ENCODE data around the gene ACR. TPM values are rescaled to one million over a fixed set of nuclear protein-coding genes. Genes with fewer than 3 reads are reported as not detected.

The ACR gene
- total and polyA plus RNA-seq, 2 of the 13 experiments (the other 11 are each of a cell fraction or from before 2014, with no cell fraction given): 0.15 TPM; not detected in 1

DNA sequence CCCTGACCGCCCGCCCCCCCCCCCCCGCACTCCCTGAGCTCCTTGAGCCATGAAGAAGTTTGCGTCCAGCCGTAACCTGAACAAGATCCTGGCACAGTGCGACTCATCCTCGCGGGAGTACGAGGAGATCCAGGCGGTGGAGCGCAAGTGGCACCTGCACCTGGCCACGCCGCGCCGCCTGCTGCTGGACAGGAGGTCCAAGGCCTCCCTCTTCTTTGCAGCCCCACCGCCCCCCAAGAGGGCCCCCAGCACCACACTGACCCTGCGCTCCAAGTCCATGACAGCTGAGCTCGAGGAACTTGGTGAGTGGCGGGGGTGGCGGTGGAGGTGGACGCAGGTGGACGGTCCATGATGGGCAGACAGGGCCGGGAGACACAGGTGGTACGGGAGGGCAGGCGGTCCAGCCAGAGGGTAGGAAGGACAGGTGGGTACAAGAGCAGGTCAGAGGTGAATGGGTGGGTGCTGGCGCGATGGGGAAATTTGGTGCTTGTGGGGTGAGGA is 32.1 kb upstream of the ACR start:
- Histone ChIP-seq H3K4me2 (ENCODE audit: low read depth, low read length) (no peak overlapping the region), H3K4me3 (replicated peaks in 1 of 3; ENCODE audit: insufficient read depth in 1 of 3, low read depth in 2 of 3, low read length in 3 of 3) (no peak overlapping the region), H3K27ac (ENCODE audit: extremely low read length, insufficient read depth, low read length) (no peak overlapping the region), H3K79me2 (ENCODE audit: insufficient read depth, low read length) (peaks cover 19% of the 10 kb centered on the region), H3K36me3 (replicated peaks in 1 of 2; ENCODE audit: control insufficient read depth in 1 of 2, insufficient read depth in 2 of 2, low read length in 2 of 2) (peaks cover 13 to 39% of the 10 kb centered on the region in 2 experiments), H2AFZ (ENCODE audit: low read length) (no peak overlapping the region), H3K9ac (ENCODE audit: insufficient read depth, low read depth, low read length) (no peak overlapping the region), H4K20me1 (ENCODE audit: insufficient read depth, low read length) (no peaks in the 10 kb centered on the region), H3K9me3 (ENCODE audit: low read length) (no peaks in the 10 kb centered on the region), H3K27me3 (ENCODE audit: control insufficient read depth in 1 of 2, insufficient read depth in 2 of 2, low read length in 2 of 2) (no peaks in the 10 kb centered on the region), H3K4me1 (ENCODE audit: insufficient read depth, low read length) (peaks cover 28% of the 10 kb centered on the region)
- POLR2A ChIA-PET: no interaction called here
- DNase-seq (ENCODE audit: low spot score) (no peak), ATAC-seq (no peak), FAIRE-seq (no peak)
- CTCF ChIA-PET (ENCODE audit: low intra/inter-chr PET ratio, low total read pairs): no interaction called here
- in situ Hi-C loops (cut with HindIII; ENCODE audit: extremely low pct_ligation_motif_present, low pct_unique_long_range_greater_than_20kb) (no loop called here), intact Hi-C loops (cut with micrococcal nuclease; ENCODE audit: unreplicated experiment) (no loop called here)
- WGBS (ENCODE audit: low lambda C conversion rate): 99% methylated on average over 18 of the region's 27 CpGs
- BruUV-seq (replicated peaks): no TSS peak
- TF ChIP-seq, protein P1, sequence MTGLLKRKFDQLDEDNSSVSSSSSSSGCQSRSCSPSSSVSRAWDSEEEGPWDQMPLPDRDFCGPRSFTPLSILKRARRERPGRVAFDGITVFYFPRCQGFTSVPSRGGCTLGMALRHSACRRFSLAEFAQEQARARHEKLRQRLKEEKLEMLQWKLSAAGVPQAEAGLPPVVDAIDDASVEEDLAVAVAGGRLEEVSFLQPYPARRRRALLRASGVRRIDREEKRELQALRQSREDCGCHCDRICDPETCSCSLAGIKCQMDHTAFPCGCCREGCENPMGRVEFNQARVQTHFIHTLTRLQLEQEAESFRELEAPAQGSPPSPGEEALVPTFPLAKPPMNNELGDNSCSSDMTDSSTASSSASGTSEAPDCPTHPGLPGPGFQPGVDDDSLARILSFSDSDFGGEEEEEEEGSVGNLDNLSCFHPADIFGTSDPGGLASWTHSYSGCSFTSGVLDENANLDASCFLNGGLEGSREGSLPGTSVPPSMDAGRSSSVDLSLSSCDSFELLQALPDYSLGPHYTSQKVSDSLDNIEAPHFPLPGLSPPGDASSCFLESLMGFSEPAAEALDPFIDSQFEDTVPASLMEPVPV (CRISPR knock-in tag; IDR thresholded peaks at IDR 0.05): no peak
- TF ChIP-seq, protein P2, sequence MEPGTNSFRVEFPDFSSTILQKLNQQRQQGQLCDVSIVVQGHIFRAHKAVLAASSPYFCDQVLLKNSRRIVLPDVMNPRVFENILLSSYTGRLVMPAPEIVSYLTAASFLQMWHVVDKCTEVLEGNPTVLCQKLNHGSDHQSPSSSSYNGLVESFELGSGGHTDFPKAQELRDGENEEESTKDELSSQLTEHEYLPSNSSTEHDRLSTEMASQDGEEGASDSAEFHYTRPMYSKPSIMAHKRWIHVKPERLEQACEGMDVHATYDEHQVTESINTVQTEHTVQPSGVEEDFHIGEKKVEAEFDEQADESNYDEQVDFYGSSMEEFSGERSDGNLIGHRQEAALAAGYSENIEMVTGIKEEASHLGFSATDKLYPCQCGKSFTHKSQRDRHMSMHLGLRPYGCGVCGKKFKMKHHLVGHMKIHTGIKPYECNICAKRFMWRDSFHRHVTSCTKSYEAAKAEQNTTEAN (CRISPR knock-in tag; conservative IDR thresholded peaks at IDR 0.05): no peak
- TF ChIP-seq, protein P3, sequence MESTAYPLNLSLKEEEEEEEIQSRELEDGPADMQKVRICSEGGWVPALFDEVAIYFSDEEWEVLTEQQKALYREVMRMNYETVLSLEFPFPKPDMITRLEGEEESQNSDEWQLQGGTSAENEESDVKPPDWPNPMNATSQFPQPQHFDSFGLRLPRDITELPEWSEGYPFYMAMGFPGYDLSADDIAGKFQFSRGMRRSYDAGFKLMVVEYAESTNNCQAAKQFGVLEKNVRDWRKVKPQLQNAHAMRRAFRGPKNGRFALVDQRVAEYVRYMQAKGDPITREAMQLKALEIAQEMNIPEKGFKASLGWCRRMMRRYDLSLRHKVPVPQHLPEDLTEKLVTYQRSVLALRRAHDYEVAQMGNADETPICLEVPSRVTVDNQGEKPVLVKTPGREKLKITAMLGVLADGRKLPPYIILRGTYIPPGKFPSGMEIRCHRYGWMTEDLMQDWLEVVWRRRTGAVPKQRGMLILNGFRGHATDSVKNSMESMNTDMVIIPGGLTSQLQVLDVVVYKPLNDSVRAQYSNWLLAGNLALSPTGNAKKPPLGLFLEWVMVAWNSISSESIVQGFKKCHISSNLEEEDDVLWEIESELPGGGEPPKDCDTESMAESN (CRISPR knock-in tag; conservative IDR thresholded peaks at IDR 0.05): no peak
- no peak for TF ChIP-seq SKI (IDR thresholded peaks at IDR 0.05; ENCODE audit: partially characterized antibody)
- TF ChIP-seq, protein P4, sequence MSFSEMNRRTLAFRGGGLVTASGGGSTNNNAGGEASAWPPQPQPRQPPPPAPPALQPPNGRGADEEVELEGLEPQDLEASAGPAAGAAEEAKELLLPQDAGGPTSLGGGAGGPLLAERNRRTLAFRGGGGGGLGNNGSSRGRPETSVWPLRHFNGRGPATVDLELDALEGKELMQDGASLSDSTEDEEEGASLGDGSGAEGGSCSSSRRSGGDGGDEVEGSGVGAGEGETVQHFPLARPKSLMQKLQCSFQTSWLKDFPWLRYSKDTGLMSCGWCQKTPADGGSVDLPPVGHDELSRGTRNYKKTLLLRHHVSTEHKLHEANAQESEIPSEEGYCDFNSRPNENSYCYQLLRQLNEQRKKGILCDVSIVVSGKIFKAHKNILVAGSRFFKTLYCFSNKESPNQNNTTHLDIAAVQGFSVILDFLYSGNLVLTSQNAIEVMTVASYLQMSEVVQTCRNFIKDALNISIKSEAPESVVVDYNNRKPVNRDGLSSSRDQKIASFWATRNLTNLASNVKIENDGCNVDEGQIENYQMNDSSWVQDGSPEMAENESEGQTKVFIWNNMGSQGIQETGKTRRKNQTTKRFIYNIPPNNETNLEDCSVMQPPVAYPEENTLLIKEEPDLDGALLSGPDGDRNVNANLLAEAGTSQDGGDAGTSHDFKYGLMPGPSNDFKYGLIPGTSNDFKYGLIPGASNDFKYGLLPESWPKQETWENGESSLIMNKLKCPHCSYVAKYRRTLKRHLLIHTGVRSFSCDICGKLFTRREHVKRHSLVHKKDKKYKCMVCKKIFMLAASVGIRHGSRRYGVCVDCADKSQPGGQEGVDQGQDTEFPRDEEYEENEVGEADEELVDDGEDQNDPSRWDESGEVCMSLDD (CRISPR knock-in tag; IDR thresholded peaks at IDR 0.05; ENCODE audit: borderline replicate concordance): no peak
- no peak for TF ChIP-seq TMF1 (CRISPR knock-in tag; IDR thresholded peaks at IDR 0.05; ENCODE audit: low read depth)
- TF ChIP-seq MED13 (CRISPR knock-in tag; IDR thresholded peaks at IDR 0.05): no peak
- no peak for TF ChIP-seq YEATS4 (CRISPR knock-in tag; IDR thresholded peaks at IDR 0.05; ENCODE audit: borderline replicate concordance)
- TF ChIP-seq, protein P5, sequence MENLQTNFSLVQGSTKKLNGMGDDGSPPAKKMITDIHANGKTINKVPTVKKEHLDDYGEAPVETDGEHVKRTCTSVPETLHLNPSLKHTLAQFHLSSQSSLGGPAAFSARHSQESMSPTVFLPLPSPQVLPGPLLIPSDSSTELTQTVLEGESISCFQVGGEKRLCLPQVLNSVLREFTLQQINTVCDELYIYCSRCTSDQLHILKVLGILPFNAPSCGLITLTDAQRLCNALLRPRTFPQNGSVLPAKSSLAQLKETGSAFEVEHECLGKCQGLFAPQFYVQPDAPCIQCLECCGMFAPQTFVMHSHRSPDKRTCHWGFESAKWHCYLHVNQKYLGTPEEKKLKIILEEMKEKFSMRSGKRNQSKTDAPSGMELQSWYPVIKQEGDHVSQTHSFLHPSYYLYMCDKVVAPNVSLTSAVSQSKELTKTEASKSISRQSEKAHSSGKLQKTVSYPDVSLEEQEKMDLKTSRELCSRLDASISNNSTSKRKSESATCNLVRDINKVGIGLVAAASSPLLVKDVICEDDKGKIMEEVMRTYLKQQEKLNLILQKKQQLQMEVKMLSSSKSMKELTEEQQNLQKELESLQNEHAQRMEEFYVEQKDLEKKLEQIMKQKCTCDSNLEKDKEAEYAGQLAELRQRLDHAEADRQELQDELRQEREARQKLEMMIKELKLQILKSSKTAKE (CRISPR knock-in tag; IDR thresholded peaks at IDR 0.05; ENCODE audit: borderline replicate concordance): no peak
- TF ChIP-seq NFKB2 (CRISPR knock-in tag; IDR thresholded peaks at IDR 0.05; ENCODE audit: borderline replicate concordance): no peak
- no peak for TF ChIP-seq ZBTB7A (CRISPR knock-in tag; IDR thresholded peaks at IDR 0.05)
- TF ChIP-seq, protein P6, sequence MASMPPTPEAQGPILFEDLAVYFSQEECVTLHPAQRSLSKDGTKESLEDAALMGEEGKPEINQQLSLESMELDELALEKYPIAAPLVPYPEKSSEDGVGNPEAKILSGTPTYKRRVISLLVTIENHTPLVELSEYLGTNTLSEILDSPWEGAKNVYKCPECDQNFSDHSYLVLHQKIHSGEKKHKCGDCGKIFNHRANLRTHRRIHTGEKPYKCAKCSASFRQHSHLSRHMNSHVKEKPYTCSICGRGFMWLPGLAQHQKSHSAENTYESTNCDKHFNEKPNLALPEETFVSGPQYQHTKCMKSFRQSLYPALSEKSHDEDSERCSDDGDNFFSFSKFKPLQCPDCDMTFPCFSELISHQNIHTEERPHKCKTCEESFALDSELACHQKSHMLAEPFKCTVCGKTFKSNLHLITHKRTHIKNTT (CRISPR knock-in tag; IDR thresholded peaks at IDR 0.05): no peak
- no peak for TF ChIP-seq FOXM1 (CRISPR knock-in tag; IDR thresholded peaks at IDR 0.05)
- TF ChIP-seq SMARCC2 (IDR thresholded peaks at IDR 0.05): no peak

Measured in HepG2 (cell line).